Tibial artery (tissue), 4 donors: Measurements from ENCODE around the gene PRDM16.

Experiments
- DNase-seq, 2 donors: peaks; one replicate each; pipeline ENCODE4 v3.0.0-alpha.2; 2019
- H3K27ac ChIP-seq, 2 donors: fragments of 200-600 bp; sonication (generic) in 1 of 2; 1 replicate in 1 of 2; 2 replicates in 1 of 2; pipeline ENCODE4 v1.5.1; 2018 to 2019; ENCODE audit warnings: mild to moderate bottlenecking in 1 of 2
- H3K27me3 ChIP-seq, 2 donors: fragments of 200-600 bp; sonication (generic) in 1 of 2; one replicate each; pipeline versions ENCODE4 v1.5.1 to v1.6.0; 2016 to 2019
- H3K36me3 ChIP-seq, 3 donors: fragments of 200-600 bp; sonication (generic) in 2 of 3; one replicate each; pipeline ENCODE4 v1.5.1; 2016 to 2019; ENCODE audit warnings: mild to moderate bottlenecking in 2 of 3
- H3K4me1 ChIP-seq, 4 donors: fragments of 200-600 bp; sonication (generic) in 2 of 4; 1 replicate in 3 of 4; 2 replicates in 1 of 4; pipeline ENCODE4 v1.5.1; 2016 to 2019
- H3K4me3 ChIP-seq, 2 donors: fragments of 200-600 bp; sonication (generic) in 1 of 2; 1 replicate in 1 of 2; 2 replicates in 1 of 2; pipeline ENCODE4 v1.5.1; 2018 to 2019; ENCODE audit warnings: mild to moderate bottlenecking in 2 of 2
- H3K9me3 ChIP-seq, 3 donors: fragments of 200-600 bp; sonication (generic) in 1 of 3; one replicate each; pipeline ENCODE4 v1.5.1; 2016 to 2019
- intact Hi-C: fragments of 100-400 bp; cut with DNase I; formaldehyde crosslinking; loops from one replicate; pipeline ENCODE4 v1.15.0; 2023; ENCODE audit warnings: low total_unique reads
- TF ChIP-seq, protein P1 (sequence below), 2 experiments: fragments of 200-600 bp in 1 of 2; fragments of 450-650 bp in 1 of 2; IDR thresholded peaks; one replicate each; pipeline ENCODE4 v1.5.1; 2017 to 2019; ENCODE audit warnings: antibody characterized with exemption in 2 of 2, mild to moderate bottlenecking in 1 of 2, moderate library complexity in 1 of 2

The PRDM16 gene

GRCh38 chr1:3432306-3432705, 363.3 kb downstream of the PRDM16 start:
- no peaks in the 10 kb centered on the region for H3K27me3 ChIP-seq
- H3K27ac ChIP-seq, result no peak overlapping the region
- no peaks in the 10 kb centered on the region for H3K4me1 ChIP-seq
- intact Hi-C loops, result no loop called here
- H3K9me3 ChIP-seq, result no peaks in the 10 kb centered on the region
- H3K36me3 ChIP-seq, result peaks cover 64 to 86% (median 66%) of the 10 kb centered on the region in 3 donors
- TF ChIP-seq, protein P1, sequence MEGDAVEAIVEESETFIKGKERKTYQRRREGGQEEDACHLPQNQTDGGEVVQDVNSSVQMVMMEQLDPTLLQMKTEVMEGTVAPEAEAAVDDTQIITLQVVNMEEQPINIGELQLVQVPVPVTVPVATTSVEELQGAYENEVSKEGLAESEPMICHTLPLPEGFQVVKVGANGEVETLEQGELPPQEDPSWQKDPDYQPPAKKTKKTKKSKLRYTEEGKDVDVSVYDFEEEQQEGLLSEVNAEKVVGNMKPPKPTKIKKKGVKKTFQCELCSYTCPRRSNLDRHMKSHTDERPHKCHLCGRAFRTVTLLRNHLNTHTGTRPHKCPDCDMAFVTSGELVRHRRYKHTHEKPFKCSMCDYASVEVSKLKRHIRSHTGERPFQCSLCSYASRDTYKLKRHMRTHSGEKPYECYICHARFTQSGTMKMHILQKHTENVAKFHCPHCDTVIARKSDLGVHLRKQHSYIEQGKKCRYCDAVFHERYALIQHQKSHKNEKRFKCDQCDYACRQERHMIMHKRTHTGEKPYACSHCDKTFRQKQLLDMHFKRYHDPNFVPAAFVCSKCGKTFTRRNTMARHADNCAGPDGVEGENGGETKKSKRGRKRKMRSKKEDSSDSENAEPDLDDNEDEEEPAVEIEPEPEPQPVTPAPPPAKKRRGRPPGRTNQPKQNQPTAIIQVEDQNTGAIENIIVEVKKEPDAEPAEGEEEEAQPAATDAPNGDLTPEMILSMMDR (IDR thresholded peaks at IDR 0.05), result no peak
- H3K4me3 ChIP-seq, result no peak overlapping the region
- no peak for DNase-seq

- Histone ChIP-seq H3K9me3 (no peaks in the 10 kb centered on the region), H3K36me3 (peaks cover 58 to 79% (median 62%) of the 10 kb centered on the region in 3 donors), H3K4me1 (no peaks in the 10 kb centered on the region), H3K27me3 (no peaks in the 10 kb centered on the region), H3K27ac (no peak overlapping the region), H3K4me3 (no peak overlapping the region)
- intact Hi-C loops, result no loop called here
- TF ChIP-seq, protein P1 (IDR thresholded peaks at IDR 0.05), result no peak
- DNase-seq, result no peak
These were observed 364.1 kb downstream of the PRDM16 start for GRCh38 chr1:3433076-3433475.

- H3K36me3 ChIP-seq, result peaks cover 56 to 72% (median 62%) of the 10 kb centered on the region in 3 donors
- TF ChIP-seq, protein P1 (IDR thresholded peaks at IDR 0.05), result no peak
- no peak for DNase-seq
- H3K27me3 ChIP-seq, result no peaks in the 10 kb centered on the region
- H3K4me3 ChIP-seq, result no peak overlapping the region
- no peaks in the 10 kb centered on the region for H3K4me1 ChIP-seq
- H3K9me3 ChIP-seq, result no peaks in the 10 kb centered on the region
- H3K27ac ChIP-seq, result no peak overlapping the region
- intact Hi-C loops, result no loop called here
These were observed 364.8 kb downstream of the PRDM16 start for GRCh38 chr1:3433596-3434320.

GRCh38 chr1:3434406-3435110, 365.6 kb downstream of the PRDM16 start:
- intact Hi-C loops, result no loop called here
- no peaks in the 10 kb centered on the region for H3K9me3 ChIP-seq
- no peak overlapping the region for H3K27ac ChIP-seq
- TF ChIP-seq, protein P1 (IDR thresholded peaks at IDR 0.05), result no peak
- H3K27me3 ChIP-seq, result no peaks in the 10 kb centered on the region
- DNase-seq, result no peak
- no peaks in the 10 kb centered on the region for H3K4me1 ChIP-seq
- no peak overlapping the region for H3K4me3 ChIP-seq
- peaks cover 54 to 64% (median 57%) of the 10 kb centered on the region in 3 donors for H3K36me3 ChIP-seq

DNA sequence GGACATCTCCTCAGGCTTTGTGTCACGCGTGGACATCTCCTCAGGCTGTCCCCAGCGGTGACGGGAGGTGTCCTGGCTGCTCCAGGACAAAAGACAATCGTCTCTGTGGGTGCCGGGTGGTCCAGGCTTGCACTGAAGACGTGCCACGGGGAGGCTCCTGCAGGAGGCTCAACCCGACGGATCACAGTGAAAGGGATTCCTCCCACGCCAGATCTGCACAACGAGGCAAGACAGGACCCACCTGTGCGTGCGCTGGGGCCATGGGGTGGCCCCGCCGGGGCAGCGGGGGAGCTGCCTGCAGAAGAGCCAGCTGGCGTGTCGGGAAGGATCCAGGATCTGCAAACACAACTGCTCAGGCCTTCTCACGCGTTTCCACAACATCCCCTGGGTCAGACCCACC, 366.7 kb downstream of the PRDM16 start:
- H3K27me3 ChIP-seq, result no peaks in the 10 kb centered on the region

More for the DNA sequence above, 366.7 kb downstream of the PRDM16 start:
- DNase-seq, result no peak
- no peaks in the 10 kb centered on the region for H3K4me1 ChIP-seq
- peaks cover 44 to 53% (median 50%) of the 10 kb centered on the region in 3 donors for H3K36me3 ChIP-seq
- intact Hi-C loops, result no loop called here
- no peak overlapping the region for H3K27ac ChIP-seq
- TF ChIP-seq, protein P1 (IDR thresholded peaks at IDR 0.05), result no peak
- H3K9me3 ChIP-seq, result no peaks in the 10 kb centered on the region
- H3K4me3 ChIP-seq, result no peak overlapping the region
